Left lung (tissue), 10 donors: ENCODE measurements around the gene RFX5. TPM values are rescaled to one million over a fixed set of nuclear protein-coding genes. Genes with fewer than 3 reads are reported as not detected.
A peak's percentile ranks its signal among the peaks of the same experiment; 100 is the strongest.

Experiments used
- ATAC-seq: fragments of 200-7000 bp; cut with Tn5 transposase; one replicate; pipeline ENCODE4 v1.9.1; 2020; ENCODE audit warnings: moderate library complexity
- DNase-seq, 4 donors: peaks; one replicate each; pipeline ENCODE4 v3.0.0-alpha.2; 2013 to 2020
- H3K27ac ChIP-seq, 2 donors: fragments of 200-600 bp; sonication (generic) in 1 of 2; one replicate each; pipeline versions ENCODE4 v1.5.0 to v1.8.0; 2020 to 2021
- H3K27me3 ChIP-seq, 2 donors: fragments of 200-600 bp; sonication (generic) in 1 of 2; one replicate each; pipeline versions ENCODE4 v1.5.0 to v1.8.0; 2020 to 2021
- H3K36me3 ChIP-seq, 2 donors: fragments of 200-600 bp; sonication (generic) in 1 of 2; one replicate each; pipeline versions ENCODE4 v1.5.0 to v1.8.0; 2020 to 2021
- H3K4me1 ChIP-seq, 2 donors: fragments of 200-600 bp; one replicate each; pipeline ENCODE4 v1.8.0; 2021
- H3K4me3 ChIP-seq, 2 donors: fragments of 200-600 bp; sonication (generic) in 1 of 2; one replicate each; pipeline versions ENCODE4 v1.5.0 to v1.8.0; 2020 to 2021; ENCODE audit warnings: mild to moderate bottlenecking in 1 of 2
- H3K9me3 ChIP-seq, 2 donors: fragments of 200-600 bp; sonication (generic) in 1 of 2; one replicate each; pipeline versions ENCODE4 v1.5.0 to v1.8.0; 2020 to 2021
- CTCF ChIP-seq, 2 donors: fragments of 200-600 bp; sonication (generic) in 1 of 2; IDR thresholded peaks; one replicate each; pipeline versions ENCODE4 v1.5.0 to v1.8.0; 2021; ENCODE audit warnings: antibody characterized with exemption in 2 of 2
- intact Hi-C, 2 donors: fragments of 100-400 bp; cut with DNase I; formaldehyde crosslinking; loops; one replicate each; pipeline versions ENCODE4 v1.11.2 to v1.14.2; 2022
- polyA plus RNA-seq, 6 donors: library from polyadenylated mRNA; unstranded; fragments of 120-200 nt; gene quantifications; one replicate each; pipeline ENCODE4 v1.2.1, GENCODE V29; 2013; ENCODE audit not compliant: insufficient read length in 6 of 6
- total RNA-seq, 2 donors: library from RNA; stranded (reverse); fragmentation: NEBNext Ultra II Directional; extraction: Animal tissue kit (Norgen Biotek cat#: 25700); gene quantifications; one replicate each; pipeline ENCODE4 v1.2.1, GENCODE V29; 2021
- donor health status: DM: no; HTN: yes; CAD: no.
- donor health status: DM: no; HTN: no; CAD: no.

The RFX5 gene
- total and polyA plus RNA-seq, 8 donors, result 37.1 to 63.3 (median 43.7) TPM

- TF ChIP-seq CTCF (IDR thresholded peaks at IDR 0.05), result no peak
- no peak overlapping the region for H3K27ac ChIP-seq
- intact Hi-C loops, result no loop called here
- peaks cover 0 to 57% of the 10 kb centered on the region in 2 donors for H3K36me3 ChIP-seq
- no peak overlapping the region for H3K4me3 ChIP-seq
- H3K27me3 ChIP-seq, result no peaks in the 10 kb centered on the region
- H3K4me1 ChIP-seq, result peaks cover 15 to 43% of the 10 kb centered on the region in 2 donors
- ATAC-seq (peak; percentile 9), DNase-seq (peak in 1 of 4 donors; percentile 64)
- H3K9me3 ChIP-seq, result no peaks in the 10 kb centered on the region
These were observed 22.6 kb downstream of the RFX5 start for GRCh38 chr1:151324390-151324930.

GRCh38 chr1:151318975-151319374 lies 28.1 kb downstream of the RFX5 start:
- H3K4me3 ChIP-seq, result no peak overlapping the region
- ATAC-seq, result no peak
- no peak overlapping the region for H3K27ac ChIP-seq
- H3K4me1 ChIP-seq, result peaks cover 8 to 12% of the 10 kb centered on the region in 2 donors
- H3K27me3 ChIP-seq, result no peaks in the 10 kb centered on the region
- DNase-seq, result no peak
- H3K36me3 ChIP-seq, result peaks cover 0 to 92% of the 10 kb centered on the region in 2 donors
- H3K9me3 ChIP-seq, result no peaks in the 10 kb centered on the region
- TF ChIP-seq CTCF (IDR thresholded peaks at IDR 0.05), result no peak
- intact Hi-C loops, result no loop called here

- DNase-seq, result no peak
- TF ChIP-seq CTCF (IDR thresholded peaks at IDR 0.05), result no peak
- H3K4me3 ChIP-seq, result no peak overlapping the region
- ATAC-seq, result no peak
- H3K36me3 ChIP-seq, result peaks cover 0 to 87% of the 10 kb centered on the region in 2 donors
- no peaks in the 10 kb centered on the region for H3K9me3 ChIP-seq
- intact Hi-C loops, result no loop called here
- no peak overlapping the region for H3K27ac ChIP-seq
- peaks cover 23 to 40% of the 10 kb centered on the region in 2 donors for H3K4me1 ChIP-seq
- no peaks in the 10 kb centered on the region for H3K27me3 ChIP-seq
These were observed 31.4 kb downstream of the RFX5 start for GRCh38 chr1:151315565-151316235.

- no peaks in the 10 kb centered on the region for H3K27me3 ChIP-seq
- peak overlapping the region in 1 of 2 donors; percentile 41 for H3K27ac ChIP-seq
- H3K9me3 ChIP-seq, result no peaks in the 10 kb centered on the region
- peak; percentile 44 for ATAC-seq
- peak in 2 of 4 donors; percentile 25 to 67 for DNase-seq
- no peak for TF ChIP-seq CTCF (IDR thresholded peaks at IDR 0.05)
- H3K36me3 ChIP-seq, result peaks cover 0 to 88% of the 10 kb centered on the region in 2 donors
- intact Hi-C loops, result no loop called here
- no peak overlapping the region for H3K4me3 ChIP-seq
- peaks cover 23 to 54% of the 10 kb centered on the region in 2 donors for H3K4me1 ChIP-seq
These were observed 32.7 kb downstream of the RFX5 start for GRCh38 chr1:151314137-151314875.

- no peak for DNase-seq
- H3K9me3 ChIP-seq, result no peaks in the 10 kb centered on the region
- ATAC-seq, result no peak
- H3K4me1 ChIP-seq, result peaks cover 23 to 54% of the 10 kb centered on the region in 2 donors
- intact Hi-C loops, result no loop called here
- no peaks in the 10 kb centered on the region for H3K27me3 ChIP-seq
- H3K36me3 ChIP-seq, result peaks cover 0 to 89% of the 10 kb centered on the region in 2 donors
- no peak overlapping the region for H3K4me3 ChIP-seq
- H3K27ac ChIP-seq, result no peak overlapping the region
- no peak for TF ChIP-seq CTCF (IDR thresholded peaks at IDR 0.05)
These were observed 33.6 kb downstream of the RFX5 start for GRCh38 chr1:151313501-151313900.
